Testis (tissue), 2 donors: ENCODE results near the gene NPAS3.

Experiments used
- POLR2A ChIP-seq: fragments of 450-650 bp; IDR thresholded peaks from one replicate; pipeline ENCODE4 v1.6.1; 2017; ENCODE audit warnings: antibody characterized with exemption, mild to moderate bottlenecking, moderate library complexity
- TF ChIP-seq, protein P1 (sequence below), 3 experiments: fragments of 450-650 bp in 2 of 3; fragments of 200-600 bp in 1 of 3; sonication (generic) in 1 of 3; IDR thresholded peaks; one replicate each; pipeline ENCODE4 v1.5.1; 2016 to 2019; ENCODE audit warnings: antibody characterized with exemption in 3 of 3, mild to moderate bottlenecking in 2 of 3, moderate library complexity in 1 of 3

DNA sequence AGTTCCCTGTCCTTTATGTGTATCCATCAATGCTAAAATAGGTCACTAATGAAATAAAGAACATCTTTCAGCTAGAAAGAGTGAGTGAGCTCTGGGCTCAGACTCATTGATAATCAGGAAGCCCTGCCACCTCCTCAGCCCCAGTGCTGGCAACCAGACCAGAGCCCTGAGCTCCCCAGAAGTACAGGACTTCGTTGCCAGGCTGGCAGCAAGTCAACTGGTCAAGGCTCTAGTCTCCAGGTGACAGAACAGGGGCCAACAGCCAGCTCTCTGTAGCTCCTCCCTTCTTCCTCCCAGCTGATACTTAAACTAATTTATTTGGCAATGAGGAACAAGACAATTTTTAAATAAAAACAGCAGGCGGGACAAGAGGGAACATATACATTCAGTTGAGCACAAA, 866.9 kb downstream of the NPAS3 start:
- TF ChIP-seq, protein P1, sequence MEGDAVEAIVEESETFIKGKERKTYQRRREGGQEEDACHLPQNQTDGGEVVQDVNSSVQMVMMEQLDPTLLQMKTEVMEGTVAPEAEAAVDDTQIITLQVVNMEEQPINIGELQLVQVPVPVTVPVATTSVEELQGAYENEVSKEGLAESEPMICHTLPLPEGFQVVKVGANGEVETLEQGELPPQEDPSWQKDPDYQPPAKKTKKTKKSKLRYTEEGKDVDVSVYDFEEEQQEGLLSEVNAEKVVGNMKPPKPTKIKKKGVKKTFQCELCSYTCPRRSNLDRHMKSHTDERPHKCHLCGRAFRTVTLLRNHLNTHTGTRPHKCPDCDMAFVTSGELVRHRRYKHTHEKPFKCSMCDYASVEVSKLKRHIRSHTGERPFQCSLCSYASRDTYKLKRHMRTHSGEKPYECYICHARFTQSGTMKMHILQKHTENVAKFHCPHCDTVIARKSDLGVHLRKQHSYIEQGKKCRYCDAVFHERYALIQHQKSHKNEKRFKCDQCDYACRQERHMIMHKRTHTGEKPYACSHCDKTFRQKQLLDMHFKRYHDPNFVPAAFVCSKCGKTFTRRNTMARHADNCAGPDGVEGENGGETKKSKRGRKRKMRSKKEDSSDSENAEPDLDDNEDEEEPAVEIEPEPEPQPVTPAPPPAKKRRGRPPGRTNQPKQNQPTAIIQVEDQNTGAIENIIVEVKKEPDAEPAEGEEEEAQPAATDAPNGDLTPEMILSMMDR (IDR thresholded peaks at IDR 0.05) = no peak
- no peak for TF ChIP-seq POLR2A
